GM20431 (cell line): ENCODE data around the gene MAP4K2.

Experiments used
- in situ Hi-C: fragments of 300-500 bp; cut with MseI, MboI; formaldehyde crosslinking; loops from one replicate; pipeline ENCODE4 v1.15.0; 2020; ENCODE audit warnings: low sequenced_read_pairs; ENCODE audit not compliant: unreplicated experiment

MAP4K2 gene

DNA sequence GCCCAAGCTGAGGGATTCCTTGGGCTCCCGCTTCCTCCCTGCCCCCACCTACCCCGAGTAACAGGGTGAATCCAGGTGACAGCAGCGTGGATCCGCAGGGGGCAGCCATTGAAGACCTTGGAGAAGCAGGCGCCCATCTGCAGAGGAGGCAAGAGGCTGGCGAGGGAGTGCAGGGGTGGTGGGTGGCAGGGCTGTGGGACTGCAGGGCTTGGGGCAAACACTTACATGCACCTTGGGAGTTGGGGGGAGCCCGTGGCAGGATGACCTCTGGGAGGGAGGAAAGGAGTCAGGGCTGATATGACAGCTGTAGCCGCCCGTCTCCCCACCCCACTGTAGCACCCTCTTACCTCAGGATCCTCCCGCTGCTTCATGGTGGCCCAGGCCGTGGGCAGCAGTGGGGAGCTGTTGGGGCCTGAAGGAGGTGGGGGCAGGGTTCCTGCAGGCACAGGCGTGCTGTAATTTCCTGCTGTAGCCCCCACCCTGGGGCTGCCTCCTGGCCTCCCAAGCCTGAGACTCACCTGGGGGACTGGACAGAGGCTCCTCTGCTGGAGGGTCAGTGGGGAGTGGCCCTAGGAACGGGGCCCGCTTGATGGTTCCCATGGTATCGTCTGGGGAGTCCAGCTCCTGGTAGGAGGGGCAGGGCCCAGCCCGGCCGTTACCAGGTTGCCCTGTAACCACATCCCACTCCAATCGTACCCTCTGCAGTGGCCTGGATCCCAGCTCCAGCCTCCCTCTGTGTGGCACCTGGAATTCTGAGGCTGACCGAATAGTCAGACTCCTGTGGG lies 6.1 kb downstream of the MAP4K2 start:
- in situ Hi-C loops = no loop called here

DNA sequence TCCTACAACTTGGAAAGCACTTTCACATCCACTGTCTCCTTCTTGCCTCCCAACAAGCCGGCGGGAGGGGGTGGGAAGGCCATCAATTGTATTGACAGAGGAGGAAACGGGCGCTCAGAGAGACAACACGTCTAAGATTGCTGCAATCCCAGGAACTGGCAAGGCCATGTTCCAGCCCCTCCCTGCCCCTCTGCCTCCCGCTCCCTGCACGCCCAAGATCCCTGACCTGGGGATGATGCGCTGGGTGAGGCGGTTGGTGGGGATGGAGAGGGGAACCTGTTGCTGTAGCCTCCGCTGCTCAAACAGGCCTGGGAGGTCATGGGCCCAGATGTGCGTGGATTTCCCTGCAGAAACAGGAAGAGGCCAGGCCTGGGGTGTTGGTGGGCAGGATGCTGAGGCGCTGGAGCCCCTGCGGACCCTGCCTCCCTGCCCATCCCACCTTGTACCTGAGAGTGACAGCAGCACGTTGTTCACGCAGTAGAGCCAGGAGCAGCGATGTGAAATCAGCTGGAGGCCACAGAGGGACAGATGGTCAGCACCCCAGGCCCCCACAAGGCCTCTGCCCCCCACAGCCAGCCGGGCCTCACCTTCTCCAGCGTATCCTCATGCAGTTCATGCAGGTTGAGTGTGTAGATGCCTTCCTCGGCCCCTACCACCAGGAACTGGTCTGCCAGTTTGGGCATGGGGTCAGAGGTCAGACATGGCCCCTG lies 6.8 kb downstream of the MAP4K2 start:
- in situ Hi-C loops = no loop called here

DNA sequence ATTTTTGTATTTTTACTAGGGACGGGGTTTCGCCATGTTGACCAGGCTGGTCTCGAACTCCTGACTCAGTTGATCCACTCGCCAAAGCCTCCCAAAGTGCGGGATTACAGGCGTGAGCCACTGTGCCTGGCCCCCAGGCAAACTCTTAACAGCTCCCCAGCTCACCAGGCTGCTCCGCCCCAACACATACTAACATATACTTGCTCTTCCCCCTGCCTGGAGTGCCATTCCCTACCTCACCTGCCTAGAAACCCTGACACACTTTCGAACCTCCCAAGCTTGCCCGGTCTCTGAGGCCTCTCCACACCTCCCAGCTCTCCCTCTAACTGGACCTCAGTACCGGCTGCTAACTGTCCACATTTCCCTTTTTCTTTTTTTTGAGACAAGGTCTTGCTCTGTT lies 8.5 kb downstream of the MAP4K2 start:
- in situ Hi-C loops = no loop called here

DNA sequence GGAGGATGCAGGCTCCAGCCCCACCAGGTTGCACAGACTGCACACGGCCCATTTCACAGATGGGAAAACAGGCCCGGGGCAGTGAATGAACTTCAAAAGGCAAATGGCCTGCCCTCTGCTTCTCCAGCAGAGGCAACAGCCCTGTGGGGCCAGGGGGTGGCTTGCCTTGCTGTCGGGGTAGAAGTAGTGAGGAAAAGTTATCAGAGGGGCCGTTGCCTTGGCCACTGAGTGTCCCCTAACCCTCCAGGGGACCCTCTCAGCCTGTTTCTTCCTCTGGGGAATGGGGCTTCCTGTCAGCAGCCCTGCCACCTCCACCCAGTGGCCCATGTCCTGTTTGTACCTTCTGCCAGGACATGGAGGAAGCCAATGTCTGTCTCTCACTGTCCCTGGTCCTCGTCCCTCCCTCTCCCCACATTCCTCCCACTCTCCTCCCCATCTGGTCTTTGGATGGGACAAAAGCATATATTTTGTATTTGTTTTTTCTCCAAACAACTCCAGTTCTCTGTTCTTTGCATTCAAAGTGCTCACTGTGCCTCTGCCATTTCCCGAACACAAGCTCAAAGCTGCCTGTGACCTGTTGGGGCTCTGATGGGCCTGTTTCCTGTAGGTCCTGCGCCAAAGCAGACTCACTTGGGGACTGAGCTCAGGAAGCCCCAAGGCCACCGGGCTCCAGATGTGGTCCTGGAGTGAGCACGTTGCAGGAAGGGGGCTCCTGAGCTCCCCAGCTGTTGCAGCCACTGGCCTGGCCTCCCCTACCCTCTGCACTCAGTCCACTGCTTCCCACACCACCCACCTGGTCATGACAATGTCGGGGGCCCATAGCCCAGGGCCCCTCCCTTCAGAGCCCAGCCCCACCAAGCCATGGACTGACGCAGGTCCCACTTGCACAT lies 9.5 kb downstream of the MAP4K2 start:
- in situ Hi-C loops = no loop called here

DNA sequence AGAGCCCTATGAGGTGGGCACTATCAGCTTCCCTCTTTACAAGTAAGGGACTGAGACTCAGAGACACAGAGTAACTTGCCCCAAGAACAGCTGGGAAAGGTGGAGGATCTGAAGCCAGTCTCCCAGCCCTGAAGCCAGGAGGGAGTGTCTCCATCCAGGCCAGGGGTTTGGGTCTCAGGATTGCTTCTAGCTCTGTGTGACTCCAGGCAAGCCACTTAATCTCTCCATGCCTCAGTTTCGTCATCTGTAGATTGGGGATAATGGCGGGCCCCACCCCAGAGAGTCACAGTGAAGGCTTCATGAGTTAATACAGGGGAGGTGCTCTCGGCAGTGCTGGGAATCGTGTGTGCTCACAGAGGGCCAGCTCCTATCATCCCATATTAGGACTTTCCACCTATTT lies 10.5 kb downstream of the MAP4K2 start:
- in situ Hi-C loops = no loop called here

DNA sequence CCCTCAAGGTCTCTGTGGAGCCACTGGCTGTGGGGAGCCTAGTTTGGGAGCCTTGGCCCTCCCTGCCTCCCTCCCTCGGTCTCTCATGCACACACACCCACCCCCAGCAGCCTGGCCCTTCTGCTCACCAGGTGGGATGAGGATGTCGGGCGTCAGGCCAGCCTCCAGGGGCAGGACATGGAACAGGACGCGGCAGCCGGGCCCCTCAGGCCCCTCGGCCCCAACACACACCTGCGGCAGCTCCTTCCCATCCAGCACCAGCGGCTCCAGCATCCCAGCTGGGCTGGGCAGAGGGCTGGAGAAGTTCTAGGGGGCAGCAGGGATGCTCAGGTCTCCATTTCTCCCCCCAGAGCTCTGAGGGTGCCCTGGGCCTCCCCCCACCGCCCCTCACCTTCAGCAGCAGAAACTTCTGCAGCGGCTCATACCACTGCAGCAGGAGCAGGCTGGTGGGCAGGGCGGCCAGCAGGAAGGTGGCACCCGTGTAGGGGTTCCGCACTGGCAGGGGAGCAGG lies 11.2 kb downstream of the MAP4K2 start:
- in situ Hi-C loops = no loop called here

DNA sequence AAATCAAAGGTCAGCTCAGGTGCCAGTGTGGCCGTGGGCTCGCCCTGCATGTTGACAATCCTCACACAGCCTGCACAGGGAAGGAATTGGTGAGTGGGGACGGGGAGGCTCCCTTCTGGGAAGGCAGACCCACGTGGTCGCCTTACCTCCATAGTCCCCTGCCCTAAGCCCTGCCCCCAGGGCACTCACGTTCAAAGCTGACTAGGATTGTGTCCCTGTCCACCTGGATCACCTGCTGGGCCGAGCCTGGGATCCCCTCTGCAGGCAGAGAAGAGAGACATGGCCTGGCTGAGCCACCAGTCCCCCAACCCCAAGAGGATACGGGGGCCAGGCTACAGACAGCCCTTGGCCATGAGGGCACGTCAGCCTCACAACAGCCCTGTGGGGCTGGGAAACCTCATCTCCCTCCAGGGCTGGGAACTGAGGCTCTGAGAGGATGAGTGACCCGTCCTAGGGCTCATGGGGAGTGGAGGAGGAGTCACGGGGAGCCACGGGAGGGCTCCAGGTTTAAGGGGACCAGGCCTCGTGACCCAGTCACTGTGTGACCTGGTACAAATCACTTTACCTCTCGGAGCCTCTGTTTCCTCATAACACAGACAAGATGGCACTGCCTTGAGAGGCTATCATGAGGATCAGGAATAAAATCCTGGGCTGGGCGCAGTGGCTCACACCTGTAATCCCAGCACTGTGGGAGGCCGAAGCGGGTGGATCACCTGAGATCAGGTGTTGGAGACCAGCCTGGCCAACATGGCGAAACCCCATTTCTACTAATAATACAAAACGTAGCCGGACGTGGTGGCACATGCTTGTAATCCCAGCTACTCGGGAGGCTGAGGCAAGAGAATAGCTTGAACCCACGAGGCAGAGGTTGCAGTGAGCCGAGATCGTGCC lies 12.6 kb downstream of the MAP4K2 start:
- in situ Hi-C loops = no loop called here

DNA sequence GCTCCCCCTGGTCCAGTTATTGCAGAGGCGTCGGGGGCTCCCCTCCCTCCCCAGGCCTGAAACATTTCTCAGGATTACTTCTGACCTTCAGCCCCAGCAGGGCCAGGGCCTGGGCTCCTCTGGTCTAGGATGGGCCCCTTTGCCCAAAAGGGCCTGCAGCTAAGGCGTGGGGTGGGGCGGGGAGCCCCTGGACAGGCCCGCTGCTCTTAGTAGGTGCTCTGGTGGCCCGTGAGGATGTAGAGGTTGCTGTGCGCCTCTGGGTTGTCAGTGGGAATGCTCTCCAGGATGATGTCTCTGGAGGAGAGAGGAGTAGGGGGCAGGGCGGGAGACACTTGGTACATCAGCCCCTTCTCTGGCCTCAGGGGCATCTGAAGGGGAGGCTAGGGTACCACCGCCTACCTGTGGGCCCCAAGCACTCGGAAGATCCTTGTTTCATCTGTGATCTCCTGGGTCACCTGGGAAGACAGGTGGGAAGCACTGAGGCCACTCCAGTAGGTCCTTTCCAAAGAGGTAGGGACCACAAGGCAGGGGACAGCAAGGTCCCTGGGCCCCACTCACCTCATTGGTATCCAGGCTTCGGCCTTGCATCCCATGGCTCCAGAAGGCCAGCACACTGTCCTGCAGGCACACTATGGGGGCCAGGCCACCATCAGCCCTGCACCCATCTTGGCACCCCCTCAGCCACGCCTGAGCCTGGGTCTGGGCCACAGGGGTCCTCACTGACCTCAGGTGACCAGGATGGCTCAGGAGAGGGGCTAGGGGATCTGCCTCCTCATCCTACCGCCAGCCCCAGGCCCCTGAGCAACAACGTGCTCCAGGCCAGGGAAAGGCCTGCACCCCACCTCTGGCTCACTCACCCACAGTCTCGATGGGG lies 13.4 kb downstream of the MAP4K2 start:
- in situ Hi-C loops = no loop called here

DNA sequence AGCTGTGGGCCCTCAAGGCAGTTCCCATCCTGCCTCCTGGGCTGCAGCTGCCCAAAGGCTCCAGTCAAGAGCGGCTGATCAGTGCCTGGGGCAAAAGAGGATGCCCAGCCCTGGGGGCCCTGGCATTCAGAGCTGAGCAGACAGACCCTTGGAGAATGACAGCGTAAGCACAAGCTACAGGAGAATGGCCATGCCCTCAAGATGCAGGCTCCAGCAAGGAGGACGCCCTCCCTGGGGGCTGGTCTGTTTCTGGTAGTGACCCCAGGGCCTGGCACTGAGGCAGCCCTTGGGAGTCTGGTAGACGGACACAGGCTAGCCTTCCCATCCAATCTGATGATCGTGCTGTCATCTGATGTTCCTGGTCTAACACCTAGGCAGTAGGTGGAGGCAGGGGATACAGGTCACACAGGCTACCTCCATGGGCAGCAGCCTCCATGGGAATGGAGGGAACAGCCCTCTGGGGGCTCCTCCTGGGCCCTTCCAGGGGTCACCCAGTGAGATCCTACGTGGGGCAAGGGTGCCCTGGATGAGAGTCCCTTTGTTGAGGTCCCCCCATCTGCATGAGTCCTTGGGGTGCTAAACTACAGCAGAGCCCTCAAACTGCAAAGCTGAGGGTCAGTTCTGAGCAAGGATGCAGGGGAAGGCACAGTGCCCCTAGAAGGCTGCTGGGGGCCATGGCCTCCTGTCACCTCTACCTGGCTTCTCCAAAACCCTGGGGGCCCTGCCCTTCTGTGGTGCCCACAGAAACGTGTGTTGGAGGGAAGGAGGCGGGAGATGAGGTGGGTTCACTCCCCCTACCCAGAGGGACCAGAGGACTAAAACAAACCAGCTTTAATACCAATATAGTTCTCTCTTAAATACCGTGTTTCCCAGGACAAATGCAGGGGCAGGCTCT lies 14.4 kb downstream of the MAP4K2 start:
- in situ Hi-C loops = no loop called here

DNA sequence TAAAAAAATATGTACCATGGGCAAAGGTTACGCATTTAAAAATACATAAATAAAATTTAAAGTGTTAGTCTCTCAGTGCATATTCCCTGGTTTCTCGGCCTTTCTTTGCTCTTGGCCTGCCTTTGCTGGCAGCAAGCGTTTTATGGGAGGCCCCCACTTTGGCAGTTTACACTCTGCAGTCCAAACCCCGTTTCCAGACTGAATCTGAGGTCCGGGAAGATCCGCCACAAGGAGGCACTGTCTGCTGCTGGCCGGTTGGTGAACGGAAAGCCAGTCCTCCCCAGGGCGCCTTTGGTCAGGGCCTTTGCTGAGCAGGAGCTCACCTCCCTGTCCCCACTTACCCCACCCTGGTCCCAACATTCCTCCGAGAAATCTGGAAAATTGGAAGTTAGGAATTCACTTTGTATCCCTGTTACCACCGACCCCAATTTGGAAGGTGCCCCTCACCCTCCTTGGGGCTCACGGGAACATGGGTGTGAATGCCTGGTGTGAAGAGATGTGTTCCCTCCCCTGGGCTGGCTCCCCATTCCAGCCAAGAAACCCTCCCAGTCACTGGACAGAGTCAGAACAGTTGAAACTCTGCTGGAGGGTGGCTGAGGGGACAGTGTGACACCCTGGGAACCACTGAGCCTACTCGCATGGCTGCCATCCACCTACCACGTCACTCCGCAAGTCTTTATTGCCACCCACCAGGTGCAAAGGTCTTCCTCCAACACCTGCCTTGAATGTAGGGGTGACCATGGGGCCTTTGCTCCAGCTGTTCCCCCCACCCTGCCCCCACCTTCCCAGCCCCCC lies 15.3 kb downstream of the MAP4K2 start:
- in situ Hi-C loops = no loop called here

DNA sequence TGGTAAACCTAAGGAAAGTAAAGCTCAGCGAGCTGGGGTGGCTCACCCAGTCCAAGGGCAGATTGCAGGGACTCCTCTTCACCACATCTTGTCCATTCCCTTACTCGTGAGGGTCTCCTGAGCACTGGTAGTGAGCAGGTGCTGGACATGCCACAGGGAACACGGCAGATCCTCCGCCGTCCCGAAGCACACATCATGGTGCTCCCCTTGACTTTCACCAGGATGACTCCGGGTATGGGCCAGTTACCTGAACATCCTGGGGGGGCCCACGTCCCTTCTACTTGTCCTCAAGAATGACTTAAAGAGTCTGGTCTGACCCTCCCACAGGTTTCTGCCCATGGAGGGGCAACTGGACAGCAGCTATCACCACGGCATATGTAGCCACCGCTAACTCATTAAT lies 16.7 kb downstream of the MAP4K2 start:
- in situ Hi-C loops = no loop called here

DNA sequence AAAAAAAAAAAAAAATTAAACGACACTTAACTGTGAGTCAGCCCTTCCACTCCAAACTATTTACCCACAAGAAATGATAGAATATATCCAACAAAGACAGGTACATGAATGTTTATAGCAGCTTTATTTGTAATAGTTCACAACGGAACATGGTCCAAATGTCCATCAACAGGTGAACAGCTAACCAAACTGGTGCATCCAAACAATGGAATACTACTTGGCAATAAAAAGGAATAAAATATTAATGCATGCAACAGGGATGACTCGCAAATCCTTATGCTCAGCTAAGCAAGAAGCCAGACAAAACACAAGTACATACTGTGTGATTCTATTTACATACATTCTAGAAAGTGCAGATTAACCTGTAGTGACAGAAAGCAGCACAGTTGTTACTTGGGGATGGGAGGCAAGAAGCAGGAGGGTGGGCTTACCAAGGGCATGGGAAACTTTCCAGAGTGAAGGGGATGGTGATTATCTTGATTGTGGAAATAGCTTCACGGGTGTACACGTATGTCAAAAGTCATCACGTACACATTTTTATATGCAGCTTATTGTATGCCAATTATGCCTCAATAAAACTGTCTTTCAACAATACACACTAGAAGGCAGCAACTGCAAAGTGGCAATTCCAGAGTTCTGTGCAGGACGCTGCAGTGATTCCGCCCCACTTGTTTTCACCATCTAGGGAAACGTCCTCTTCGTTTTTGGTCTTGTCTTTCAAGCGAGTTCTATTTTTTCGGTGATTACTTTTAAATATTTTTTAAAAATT lies 18.0 kb downstream of the MAP4K2 start:
- in situ Hi-C loops = no loop called here

DNA sequence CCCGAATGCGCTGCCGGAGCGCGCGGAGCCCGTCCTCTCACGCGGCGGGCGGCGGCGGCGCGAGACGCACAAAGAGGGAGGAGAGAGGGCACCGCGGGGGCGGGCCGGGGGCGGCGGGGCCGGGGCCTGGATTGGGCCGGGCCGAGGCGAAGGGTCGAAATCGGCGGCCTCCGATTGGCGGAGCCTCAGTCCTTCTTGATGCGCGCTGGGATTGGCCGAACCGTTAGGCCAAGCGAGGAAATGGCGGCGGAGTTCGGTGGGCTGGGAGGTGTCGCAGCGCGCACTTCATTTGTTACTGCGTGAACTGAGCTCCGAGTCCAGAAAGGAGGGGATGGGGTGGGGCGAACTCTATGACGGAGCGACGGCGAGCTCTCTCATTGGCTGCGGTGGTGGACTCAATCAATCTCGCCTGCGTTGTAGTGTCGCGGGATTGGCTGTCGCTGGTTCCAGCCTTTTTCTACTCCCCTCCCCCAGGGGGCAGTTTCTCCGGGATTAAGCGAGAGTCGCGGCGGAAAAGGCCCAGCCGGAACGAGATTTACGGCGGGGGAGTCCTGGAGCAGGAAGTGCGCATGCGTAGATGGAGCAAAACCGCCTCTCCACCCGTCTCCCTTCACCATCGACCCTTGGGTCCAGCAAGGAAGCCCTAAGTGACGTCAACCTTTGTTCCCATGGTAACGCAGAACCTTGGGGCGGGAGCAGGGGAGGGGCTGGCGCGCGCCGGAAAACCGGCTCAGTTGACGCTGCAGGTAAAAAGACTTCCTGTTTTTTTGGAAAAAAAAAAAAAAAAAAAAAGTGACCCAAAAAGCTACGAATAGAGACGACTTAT lies 24.3 kb downstream of the MAP4K2 start, which contains the start of gene SF1:
Gene SF1 (minus strand): TSS at position 70 of the 826 bp plus-strand sequence. CDS start 150 bp downstream, outside the sequence.
- in situ Hi-C loops = no loop called here

DNA sequence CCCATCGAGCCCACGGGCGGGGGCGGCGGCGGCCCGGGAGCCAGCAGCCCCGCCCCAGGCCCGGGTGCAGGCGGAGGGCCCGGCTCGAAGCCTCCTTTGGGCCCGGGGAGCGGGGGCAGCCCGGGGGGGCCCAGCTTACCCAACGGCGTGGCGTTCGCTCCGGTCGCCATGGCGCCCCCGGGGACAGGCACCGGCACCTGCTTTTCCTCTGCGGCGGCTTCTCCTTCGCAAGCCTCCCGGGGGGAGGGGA lies 24.9 kb downstream of the MAP4K2 start:
- in situ Hi-C loops = no loop called here

DNA sequence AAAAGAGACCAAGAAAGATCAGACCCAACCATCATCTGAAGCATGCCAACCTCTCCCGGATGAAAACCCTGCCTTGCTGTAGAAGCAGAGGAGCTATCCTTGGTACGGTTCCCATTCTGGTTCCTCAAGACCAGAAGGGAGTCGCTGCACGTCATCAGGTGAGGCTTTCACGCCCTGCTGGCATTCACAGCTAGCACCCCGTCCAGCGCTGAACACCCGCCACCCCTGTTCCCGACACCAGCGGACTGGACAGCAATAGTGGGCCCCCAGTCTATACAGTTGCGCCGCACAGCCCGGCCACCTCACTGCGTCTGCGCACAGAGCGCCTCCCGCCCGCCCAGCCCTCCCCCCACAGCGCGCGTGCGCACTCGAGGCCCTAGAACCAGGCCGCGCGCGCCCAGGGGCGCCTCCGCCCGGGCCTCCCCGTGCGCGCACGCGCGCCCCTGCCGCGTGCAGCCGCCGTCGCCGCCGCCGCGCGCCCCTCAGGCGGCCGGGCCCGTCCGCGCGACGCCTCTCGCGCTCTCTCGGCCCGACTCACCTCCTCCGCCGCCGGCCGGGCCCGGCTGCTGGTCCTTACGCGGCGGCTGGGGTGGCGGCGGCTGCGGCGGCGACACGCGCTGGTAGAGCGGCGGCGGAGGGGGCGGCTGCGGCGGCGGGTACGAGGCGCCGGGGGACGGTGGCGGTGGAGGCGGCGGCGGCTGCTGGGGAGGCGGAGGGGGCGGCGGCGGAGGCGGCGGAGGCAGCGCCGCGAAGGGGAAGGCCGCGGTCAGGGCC lies 25.4 kb downstream of the MAP4K2 start:
- in situ Hi-C loops = no loop called here
